ENCODE data around the gene BTBD2. TPM values are rescaled to one million over a fixed set of nuclear protein-coding genes. Genes with fewer than 3 reads are reported as not detected.

Gene BTBD2
- polyA plus RNA-seq, 1 donor (not counting 4 experiments of a cell fraction or from before 2014, with no cell fraction given): 22.3 TPM

- Histone ChIP-seq H3K9ac (ENCODE audit: control insufficient read depth, extremely low read depth, insufficient read depth, low read length) (peak overlapping the region; percentile 66), H3K9me3 (ENCODE audit: control insufficient read depth, low read depth, low read length) (no peaks in the 10 kb centered on the region), H3K36me3 (ENCODE audit: control insufficient read depth in 2 of 2, extremely low read depth in 1 of 2, insufficient read depth in 2 of 2, low read length in 2 of 2) (no peaks in the 10 kb centered on the region), H3K9me1 (ENCODE audit: control insufficient read depth, extremely low read depth, insufficient read depth, low read length) (no peaks in the 10 kb centered on the region), H4K20me1 (ENCODE audit: control insufficient read depth, extremely low read depth, insufficient read depth, low read length) (no peaks in the 10 kb centered on the region), H3K4me2 (ENCODE audit: control insufficient read depth, extremely low read depth, insufficient read depth, low read depth, low read length) (peak overlapping the region; percentile 71), H3K27ac (ENCODE audit: control insufficient read depth, insufficient read depth, low read length) (peak overlapping the region; percentile 60), H3K79me2 (ENCODE audit: control insufficient read depth, insufficient read depth, low read length) (no peaks in the 10 kb centered on the region), H3K4me3 (ENCODE audit: control insufficient read depth in 2 of 3, extremely low read depth in 1 of 3, insufficient read depth in 2 of 3, low read depth in 1 of 3, low read length in 3 of 3) (peak overlapping the region in 2 of 3 experiments; percentile 15 to 42), H2AFZ (ENCODE audit: control insufficient read depth, low read length) (peak overlapping the region; percentile 87), H3K27me3 (ENCODE audit: control insufficient read depth, extremely low read depth, insufficient read depth, low read length) (no peaks in the 10 kb centered on the region), H3K4me1 (ENCODE audit: control insufficient read depth, extremely low read depth, insufficient read depth, low read length) (peaks cover 58% of the 10 kb centered on the region)
- TF ChIP-seq CTCF (optimal IDR thresholded peaks at IDR 0.05 in 1 of 3, IDR thresholded peaks at IDR 0.05 in 1 of 3, conservative IDR thresholded peaks at IDR 0.05 in 1 of 3; ENCODE audit: extremely low read depth in 1 of 3, insufficient read depth in 2 of 3, low read length in 3 of 3): peak in 1 of 3 experiments; percentile 19
- no peak for TF ChIP-seq EZH2 (IDR thresholded peaks at IDR 0.05; ENCODE audit: low read length)
- dilution Hi-C loops (cut with MboI; ENCODE audit: extremely low pct_ligation_motif_present, low sequenced_read_pairs): no loop called here
- no peak for DNase-seq (ENCODE audit: low read depth, low spot score)
- peak; percentile 72 for FAIRE-seq
Observed at GRCh38 chr19:2055931-2056836, 40.7 kb upstream of the BTBD2 start.

DNA sequence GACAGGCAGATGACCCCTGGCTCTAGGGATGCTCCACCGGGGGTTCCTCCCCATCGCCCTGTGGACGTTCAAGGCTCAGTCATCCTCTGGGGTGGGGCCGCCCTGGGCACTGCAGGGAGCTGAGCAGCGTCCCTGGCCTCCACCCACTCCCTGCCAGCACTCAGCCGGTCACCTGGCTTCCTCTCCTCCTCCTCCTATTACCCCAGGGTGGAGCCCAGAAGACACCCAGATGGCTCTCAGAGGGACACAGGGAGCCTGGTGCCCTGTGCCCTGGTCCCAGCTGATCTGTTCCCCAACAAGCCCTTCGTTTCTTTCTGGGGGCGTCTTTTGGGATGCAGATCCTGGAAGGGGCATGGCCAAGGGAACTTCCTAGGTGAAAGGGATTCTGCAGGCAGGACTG, 39.2 kb upstream of the BTBD2 start:
- TF ChIP-seq EZH2 (IDR thresholded peaks at IDR 0.05; ENCODE audit: low read length) (no peak), CTCF (optimal IDR thresholded peaks at IDR 0.05 in 1 of 3, IDR thresholded peaks at IDR 0.05 in 1 of 3, conservative IDR thresholded peaks at IDR 0.05 in 1 of 3; ENCODE audit: extremely low read depth in 1 of 3, insufficient read depth in 2 of 3, low read length in 3 of 3) (no peak)
- Histone ChIP-seq H3K27ac (ENCODE audit: control insufficient read depth, insufficient read depth, low read length) (no peak overlapping the region), H2AFZ (ENCODE audit: control insufficient read depth, low read length) (peak overlapping the region; percentile 26), H3K79me2 (ENCODE audit: control insufficient read depth, insufficient read depth, low read length) (peaks cover 9% of the 10 kb centered on the region), H3K4me3 (ENCODE audit: control insufficient read depth in 2 of 3, extremely low read depth in 1 of 3, insufficient read depth in 2 of 3, low read depth in 1 of 3, low read length in 3 of 3) (no peak overlapping the region), H4K20me1 (ENCODE audit: control insufficient read depth, extremely low read depth, insufficient read depth, low read length) (no peaks in the 10 kb centered on the region), H3K4me1 (ENCODE audit: control insufficient read depth, extremely low read depth, insufficient read depth, low read length) (peaks cover 48% of the 10 kb centered on the region), H3K36me3 (ENCODE audit: control insufficient read depth in 2 of 2, extremely low read depth in 1 of 2, insufficient read depth in 2 of 2, low read length in 2 of 2) (peaks cover 0 to under 1% of the 10 kb centered on the region in 2 experiments), H3K9me1 (ENCODE audit: control insufficient read depth, extremely low read depth, insufficient read depth, low read length) (no peaks in the 10 kb centered on the region), H3K27me3 (ENCODE audit: control insufficient read depth, extremely low read depth, insufficient read depth, low read length) (no peaks in the 10 kb centered on the region), H3K9me3 (ENCODE audit: control insufficient read depth, low read depth, low read length) (no peaks in the 10 kb centered on the region), H3K9ac (ENCODE audit: control insufficient read depth, extremely low read depth, insufficient read depth, low read length) (no peak overlapping the region), H3K4me2 (ENCODE audit: control insufficient read depth, extremely low read depth, insufficient read depth, low read depth, low read length) (no peak overlapping the region)
- DNase-seq (ENCODE audit: low read depth, low spot score) (no peak), FAIRE-seq (no peak)
- dilution Hi-C loops (cut with MboI; ENCODE audit: extremely low pct_ligation_motif_present, low sequenced_read_pairs): no loop called here
